GM23338 (cell line): ENCODE results near the gene GRAMD1B. TPM values are rescaled to one million over a fixed set of nuclear protein-coding genes. Genes with fewer than 3 reads are reported as not detected.
A peak's percentile ranks its signal among the peaks of the same experiment; 100 is the strongest.

Experiments
- ATAC-seq: fragments of 200-7000 bp; cut with Tn5 transposase; 3 replicates; pipeline ENCODE4 v1.9.1; 2020
- DNase-seq: peaks from one replicate; pipeline ENCODE4 v3.0.0-alpha.2; 2015; ENCODE audit warnings: low spot score
- H2AFZ ChIP-seq: fragments of 200-600 bp; sonication (generic); 2 replicates; pipeline ENCODE4 v1.8.0; 2016; ENCODE audit warnings: antibody characterized with exemption, mild to moderate bottlenecking, moderate library complexity
- H3F3A ChIP-seq: fragments of 200-600 bp; sonication (generic); replicated peaks from 2 replicates; pipeline ENCODE4 v1.8.0; 2017; ENCODE audit warnings: antibody characterized with exemption, mixed run types, low read depth
- H3K27ac ChIP-seq: fragments of 200-600 bp; sonication (generic); 2 replicates; pipeline ENCODE4 v1.6.1; 2016; ENCODE audit warnings: low read depth
- H3K27me3 ChIP-seq: fragments of 200-600 bp; sonication (generic); 2 replicates; pipeline ENCODE4 v1.8.0; 2016; ENCODE audit warnings: mild to moderate bottlenecking, mixed run types, moderate library complexity; ENCODE audit not compliant: insufficient read depth
- H3K36me3 ChIP-seq: fragments of 200-600 bp; sonication (generic); 2 replicates; pipeline ENCODE4 v1.8.0; 2016; ENCODE audit warnings: mild to moderate bottlenecking; ENCODE audit not compliant: insufficient read depth
- H3K4me1 ChIP-seq: fragments of 200-600 bp; sonication (generic); 2 replicates; pipeline ENCODE4 v1.8.0; 2016; ENCODE audit warnings: mild to moderate bottlenecking, moderate library complexity; ENCODE audit not compliant: insufficient read depth
- H3K4me2 ChIP-seq: fragments of 200-600 bp; sonication (generic); 2 replicates; pipeline ENCODE4 v1.7.1; 2017; ENCODE audit warnings: mixed run types
- H3K4me3 ChIP-seq: fragments of 200-600 bp; sonication (generic); 2 replicates; pipeline ENCODE4 v1.6.1; 2016; ENCODE audit warnings: mixed run types
- H3K79me2 ChIP-seq: fragments of 200-600 bp; sonication (generic); replicated peaks from 2 replicates; pipeline ENCODE4 v1.8.0; 2017; ENCODE audit warnings: mild to moderate bottlenecking; ENCODE audit not compliant: insufficient read depth
- H3K9me2 ChIP-seq: fragments of 200-600 bp; sonication (generic); 2 replicates; pipeline ENCODE4 v1.8.0; 2017; ENCODE audit not compliant: insufficient read depth
- H4K20me1 ChIP-seq: fragments of 200-600 bp; sonication (generic); replicated peaks from 2 replicates; pipeline ENCODE4 v1.8.0; 2017; ENCODE audit warnings: mild to moderate bottlenecking; ENCODE audit not compliant: insufficient read depth
- H3K27ac Mint-ChIP-seq: 2 replicates; pipeline ENCODE4 v1.8.0; 2020; ENCODE audit warnings: inconsistent platforms, mild to moderate bottlenecking, moderate library complexity, mixed read lengths
- H3K27me3 Mint-ChIP-seq: 3 replicates; pipeline ENCODE4 v1.8.0; 2022; ENCODE audit warnings: low read depth, mild to moderate bottlenecking, moderate library complexity, mixed read lengths, inconsistent platforms; ENCODE audit not compliant: insufficient read depth, poor library complexity
- H3K36me3 Mint-ChIP-seq: 3 replicates; pipeline ENCODE4 v1.8.0; 2021; ENCODE audit warnings: low read depth, mild to moderate bottlenecking, inconsistent platforms, moderate library complexity, mixed read lengths
- H3K4me1 Mint-ChIP-seq: 3 replicates; pipeline ENCODE4 v1.8.0; 2020; ENCODE audit warnings: mild to moderate bottlenecking, inconsistent platforms, mixed read lengths
- H3K4me3 Mint-ChIP-seq: 3 replicates; pipeline ENCODE4 v1.8.0; 2021; ENCODE audit warnings: moderate library complexity, mild to moderate bottlenecking, inconsistent platforms, mixed read lengths
- H3K9me3 Mint-ChIP-seq: 3 replicates; pipeline ENCODE4 v1.8.0; 2020; ENCODE audit warnings: moderate library complexity, mild to moderate bottlenecking, inconsistent platforms, mixed read lengths
- CREB1 ChIP-seq: fragments of 250-450 bp; sonication (Bioruptor Pico); IDR thresholded peaks from 2 replicates; pipeline ENCODE4 v1.5.0; 2020; ENCODE audit warnings: low read depth, mild to moderate bottlenecking, moderate library complexity
- ETS1 ChIP-seq: IDR thresholded peaks from 2 replicates; pipeline ENCODE4 v1.6.1; 2016; ENCODE audit warnings: antibody characterized with exemption
- EZH2 ChIP-seq: fragments of 200-600 bp; sonication (generic); IDR thresholded peaks from one replicate; pipeline ENCODE4 v1.8.0; 2017; ENCODE audit warnings: antibody characterized with exemption, mild to moderate bottlenecking, low read depth; ENCODE audit not compliant: unreplicated experiment
- JUNB ChIP-seq: IDR thresholded peaks from one replicate; pipeline ENCODE4 v1.6.1; 2016; ENCODE audit warnings: antibody characterized with exemption; ENCODE audit not compliant: unreplicated experiment
- REST ChIP-seq: IDR thresholded peaks from one replicate; pipeline ENCODE4 v1.6.1; 2018; ENCODE audit warnings: antibody characterized with exemption; ENCODE audit not compliant: unreplicated experiment
- STAT1 ChIP-seq: IDR thresholded peaks from one replicate; pipeline ENCODE4 v1.6.1; 2016; ENCODE audit warnings: antibody characterized with exemption; ENCODE audit not compliant: unreplicated experiment
- ZNF331 ChIP-seq: fragments of 250-450 bp; sonication (Bioruptor Pico); IDR thresholded peaks from 2 replicates; pipeline ENCODE4 v1.5.0; 2020; ENCODE audit warnings: low read depth, mild to moderate bottlenecking, moderate library complexity
- ZNF462 ChIP-seq: fragments of 250-450 bp; sonication (Bioruptor Pico); IDR thresholded peaks from 2 replicates; pipeline ENCODE4 v1.5.0; 2020; ENCODE audit warnings: mild to moderate bottlenecking, moderate library complexity
- polyA plus RNA-seq: library from polyadenylated mRNA; unstranded; fragments of >200 nt; fragmentation: Nextera tagmentation; extraction: Ambion mirVana; gene quantifications from 2 replicates; pipeline ENCODE4 v1.2.1, GENCODE V29; 2016
- total RNA-seq: library from RNA; depleted of rRNA; stranded (reverse); fragments of >200 nt; shearing (Covaris generic); gene quantifications from 2 replicates; pipeline ENCODE4 v1.2.3, GENCODE V29; 2014

The GRAMD1B gene
- total and polyA plus RNA-seq, 2 experiments from 2014 or later: 3.7 to 24.3 TPM

- TF ChIP-seq REST: no peak
Observed at GRCh38 chr11:123593570-123593969, 163.5 kb downstream of the GRAMD1B start (continued).

GRCh38 chr11:123594188-123594901 lies 164.3 kb downstream of the GRAMD1B start:
- Histone ChIP-seq H3K4me2 (no peak overlapping the region), H3K27ac (no peak overlapping the region), H3K36me3 (no peaks in the 10 kb centered on the region), H3K9me2 (no peaks in the 10 kb centered on the region; the same call in 1 of the 2 replicates), H2AFZ (no peak overlapping the region), H4K20me1 (no peaks in the 10 kb centered on the region; the same call in 1 of the 2 replicates), H3K4me1 (no peaks in the 10 kb centered on the region), H3K27me3 (no peaks in the 10 kb centered on the region), H3K4me3 (no peak overlapping the region), H3F3A (no peaks in the 10 kb centered on the region), H3K79me2 (no peaks in the 10 kb centered on the region)
- Mint-ChIP-seq H3K9me3 (no peaks in the 10 kb centered on the region), H3K27ac (no peak overlapping the region), H3K4me3 (no peak overlapping the region), H3K27me3 (no peaks in the 10 kb centered on the region), H3K36me3 (peaks cover 13% of the 10 kb centered on the region; the same call in 2 of the 3 replicates), H3K4me1 (peaks cover 10% of the 10 kb centered on the region; the same call in 2 of the 3 replicates)
- ATAC-seq (peak; percentile 55), DNase-seq (no peak)
- TF ChIP-seq REST: no peak
- TF ChIP-seq ZNF331 (CRISPR knock-in tag): no peak
- TF ChIP-seq EZH2: no peak
- TF ChIP-seq JUNB: no peak
- no peak for TF ChIP-seq STAT1
- TF ChIP-seq ETS1: no peak
- no peak for TF ChIP-seq CREB1 (CRISPR knock-in tag)
- no peak for TF ChIP-seq ZNF462 (CRISPR knock-in tag)
